ENCODE results near the gene ABCG1. TPM values are rescaled to one million over a fixed set of nuclear protein-coding genes. Genes with fewer than 3 reads are reported as not detected.

ABCG1 gene
- total RNA-seq, 2 experiments from 2014 or later, result 16.7 to 17.3 TPM

DNA sequence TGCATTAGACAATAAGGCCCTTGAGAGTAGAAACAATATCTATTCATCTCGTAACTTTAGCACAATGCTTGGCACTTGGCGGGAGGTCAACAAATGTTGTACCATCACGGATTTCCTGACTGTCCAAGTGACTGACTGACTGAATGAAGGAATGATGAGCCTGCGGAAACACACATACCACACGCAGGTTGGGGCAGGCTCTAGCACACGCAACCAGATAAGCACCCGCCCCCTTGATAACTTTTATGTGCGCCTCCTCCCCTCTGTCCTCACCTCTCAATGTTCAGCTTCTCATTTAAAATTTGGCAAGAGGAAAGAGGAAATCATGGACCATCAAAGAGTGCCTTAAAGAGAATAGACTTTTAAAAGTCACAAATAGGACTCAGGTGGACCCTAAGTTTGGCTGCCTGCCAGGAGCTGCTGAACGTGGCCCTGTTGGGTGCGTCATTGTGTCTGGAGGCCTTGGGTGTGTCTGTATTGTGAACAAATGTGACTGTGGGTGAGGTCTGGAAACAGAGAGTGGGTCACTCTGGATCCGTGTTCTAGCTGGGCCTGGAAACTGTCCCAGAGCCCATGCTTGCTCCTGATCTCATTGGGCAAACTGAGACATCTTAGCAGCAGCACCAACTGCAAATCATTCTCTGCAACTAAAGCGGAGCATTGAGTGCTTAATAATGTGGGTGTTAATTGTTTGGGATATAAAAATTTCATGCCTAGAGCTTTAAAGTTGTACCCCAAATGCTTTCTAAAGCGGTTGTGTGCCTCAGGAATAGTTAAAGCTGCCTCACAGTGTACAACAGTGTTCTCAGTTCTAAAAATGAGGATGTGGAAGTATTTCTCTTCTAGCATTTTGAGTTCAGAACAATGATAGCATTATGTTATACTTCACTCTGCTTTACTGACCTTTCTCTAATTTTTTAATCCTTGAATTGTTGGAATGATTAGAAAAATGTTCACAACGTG, 47.6 kb upstream of the ABCG1 start:
- H3K36me3 ChIP-seq (ENCODE audit: insufficient read depth, low read length), result no peaks in the 10 kb centered on the region
- H2AFZ ChIP-seq (ENCODE audit: low read length), result peak overlapping the region; percentile 97
- peak overlapping the region; percentile 73 for H3K4me2 ChIP-seq (ENCODE audit: low read length)
- no peaks in the 10 kb centered on the region for H4K20me1 ChIP-seq (ENCODE audit: insufficient read depth, low read length)
- H3K27ac ChIP-seq (ENCODE audit: low read depth, low read length, poor library complexity, severe bottlenecking), result peak overlapping the region; percentile 50
- intact Hi-C loops (cut with micrococcal nuclease; ENCODE audit: unreplicated experiment), result no loop called here
- ChIA-PET CTCF (ENCODE audit: unreplicated experiment) (no interaction called here), POLR2A (interaction anchor here (0.6 to 1.6 kb wide), 4 partner anchors 12 to 75 kb away, joined by 3 to 12 read pairs (median 6); no protein-coding TSS in a partner anchor)
- peak overlapping the region; percentile 8 for H3K4me3 ChIP-seq (ENCODE audit: low read depth, low read length, poor library complexity, severe bottlenecking)
- H3K4me1 ChIP-seq (ENCODE audit: insufficient read depth, low read length, poor library complexity, severe bottlenecking), result peaks cover 36% of the 10 kb centered on the region
- TF ChIP-seq, protein P1, sequence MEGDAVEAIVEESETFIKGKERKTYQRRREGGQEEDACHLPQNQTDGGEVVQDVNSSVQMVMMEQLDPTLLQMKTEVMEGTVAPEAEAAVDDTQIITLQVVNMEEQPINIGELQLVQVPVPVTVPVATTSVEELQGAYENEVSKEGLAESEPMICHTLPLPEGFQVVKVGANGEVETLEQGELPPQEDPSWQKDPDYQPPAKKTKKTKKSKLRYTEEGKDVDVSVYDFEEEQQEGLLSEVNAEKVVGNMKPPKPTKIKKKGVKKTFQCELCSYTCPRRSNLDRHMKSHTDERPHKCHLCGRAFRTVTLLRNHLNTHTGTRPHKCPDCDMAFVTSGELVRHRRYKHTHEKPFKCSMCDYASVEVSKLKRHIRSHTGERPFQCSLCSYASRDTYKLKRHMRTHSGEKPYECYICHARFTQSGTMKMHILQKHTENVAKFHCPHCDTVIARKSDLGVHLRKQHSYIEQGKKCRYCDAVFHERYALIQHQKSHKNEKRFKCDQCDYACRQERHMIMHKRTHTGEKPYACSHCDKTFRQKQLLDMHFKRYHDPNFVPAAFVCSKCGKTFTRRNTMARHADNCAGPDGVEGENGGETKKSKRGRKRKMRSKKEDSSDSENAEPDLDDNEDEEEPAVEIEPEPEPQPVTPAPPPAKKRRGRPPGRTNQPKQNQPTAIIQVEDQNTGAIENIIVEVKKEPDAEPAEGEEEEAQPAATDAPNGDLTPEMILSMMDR (conservative IDR thresholded peaks at IDR 0.05; ENCODE audit: low read length), result no peak
- no peak for TF ChIP-seq EZH2phosphoT487 (IDR thresholded peaks at IDR 0.05; ENCODE audit: borderline replicate concordance, low read depth, low read length)
- no peaks in the 10 kb centered on the region for H3K79me2 ChIP-seq (ENCODE audit: insufficient read depth, low read depth, low read length)
- BruUV-seq (replicated peaks), result no TSS peak
- 0 out of 2 replicates have a peak, but pooled peaks cover 10% of the 10 kb centered on the region for H3K9me3 ChIP-seq (ENCODE audit: low read length)
- H3K9me2 ChIP-seq (ENCODE audit: insufficient read depth, low read length), result no peaks in the 10 kb centered on the region
- DNase-seq (ENCODE audit: low spot score), result peak; percentile 57

DNA sequence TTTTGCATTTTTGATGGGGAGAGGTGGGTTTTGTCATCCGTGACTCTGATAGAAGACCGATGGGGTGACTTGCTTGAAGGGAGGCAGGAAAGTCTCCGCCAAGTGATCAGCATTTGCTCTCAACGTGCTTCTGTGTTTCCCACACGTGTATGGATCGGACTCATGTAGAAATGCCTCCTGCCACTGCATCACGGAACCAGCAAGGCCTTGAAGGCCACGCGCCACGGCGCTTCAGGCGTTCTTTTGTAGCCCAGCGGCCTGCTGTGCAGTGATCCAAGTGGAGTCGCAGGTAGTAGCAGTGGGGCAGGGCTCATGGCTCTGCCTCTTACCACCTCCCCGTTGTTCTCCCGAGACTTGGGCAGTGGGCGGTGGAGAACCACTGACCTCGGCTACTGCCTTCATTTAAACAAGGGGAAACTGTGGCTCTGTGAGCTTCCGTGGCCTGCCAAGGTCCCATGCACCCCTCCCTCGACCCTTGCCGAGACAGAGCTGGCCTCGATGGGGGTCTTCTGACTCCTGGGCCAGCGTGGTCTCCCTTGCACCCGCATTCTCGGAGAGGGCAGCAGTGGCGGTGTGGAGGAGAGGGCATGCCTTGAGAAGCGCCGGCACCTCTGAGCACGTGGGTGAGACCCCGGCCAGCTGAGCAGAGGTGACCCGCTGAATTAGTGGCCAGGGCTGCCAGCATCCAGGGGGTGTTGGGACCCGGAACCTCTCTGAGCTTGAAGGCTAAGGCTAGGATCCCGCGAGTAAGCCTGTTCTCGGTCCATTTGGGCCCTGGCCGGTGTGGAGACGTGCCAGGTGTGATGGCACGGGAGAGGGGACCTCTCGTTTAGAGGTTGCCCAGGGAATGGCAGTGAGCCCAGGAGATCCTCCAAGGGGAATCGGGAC, 46.1 kb upstream of the ABCG1 start:
- POLR2A ChIA-PET, result interaction anchor here (1.3 to 1.4 kb wide), 2 partner anchors 14 to 62 kb away, joined by 4 to 8 read pairs; no protein-coding TSS in a partner anchor
- intact Hi-C loops (cut with micrococcal nuclease; ENCODE audit: unreplicated experiment), result no loop called here

More for the DNA sequence above, 46.1 kb upstream of the ABCG1 start:
- Histone ChIP-seq H3K36me3 (ENCODE audit: insufficient read depth, low read length) (no peaks in the 10 kb centered on the region), H3K4me3 (ENCODE audit: low read depth, low read length, poor library complexity, severe bottlenecking) (no peak overlapping the region), H3K9me3 (ENCODE audit: low read length) (0 out of 2 replicates have a peak, but pooled peaks cover 10% of the 10 kb centered on the region), H3K27ac (ENCODE audit: low read depth, low read length, poor library complexity, severe bottlenecking) (no peak overlapping the region), H3K4me1 (ENCODE audit: insufficient read depth, low read length, poor library complexity, severe bottlenecking) (peaks cover 36% of the 10 kb centered on the region), H2AFZ (ENCODE audit: low read length) (no peak overlapping the region), H3K9me2 (ENCODE audit: insufficient read depth, low read length) (no peaks in the 10 kb centered on the region), H3K4me2 (ENCODE audit: low read length) (peak overlapping the region; percentile 25; the same call in 1 of the 2 replicates), H3K79me2 (ENCODE audit: insufficient read depth, low read depth, low read length) (no peaks in the 10 kb centered on the region), H4K20me1 (ENCODE audit: insufficient read depth, low read length) (no peaks in the 10 kb centered on the region)
- no TSS peak for BruUV-seq (replicated peaks)
- TF ChIP-seq, protein P1 (conservative IDR thresholded peaks at IDR 0.05; ENCODE audit: low read length), result no peak
- TF ChIP-seq EZH2phosphoT487 (IDR thresholded peaks at IDR 0.05; ENCODE audit: borderline replicate concordance, low read depth, low read length), result no peak
- CTCF ChIA-PET (ENCODE audit: unreplicated experiment), result no interaction called here
- DNase-seq (ENCODE audit: low spot score), result no peak
